ENCODE results near the gene DAB1.

The DAB1 gene

GRCh38 chr1:57423656-57424211 is at the start of gene DAB1:
Gene DAB1 (minus strand): TSS chr1:57424060. CDS start chr1:57291030, 133,030 bp downstream.
- DNase-seq (ENCODE audit: low read depth in 2 of 2) = no peak

GRCh38 chr1:57473448-57473847 is 49.6 kb upstream of the DAB1 start:
- DNase-seq (ENCODE audit: low read depth in 2 of 2) = no peak

DNA sequence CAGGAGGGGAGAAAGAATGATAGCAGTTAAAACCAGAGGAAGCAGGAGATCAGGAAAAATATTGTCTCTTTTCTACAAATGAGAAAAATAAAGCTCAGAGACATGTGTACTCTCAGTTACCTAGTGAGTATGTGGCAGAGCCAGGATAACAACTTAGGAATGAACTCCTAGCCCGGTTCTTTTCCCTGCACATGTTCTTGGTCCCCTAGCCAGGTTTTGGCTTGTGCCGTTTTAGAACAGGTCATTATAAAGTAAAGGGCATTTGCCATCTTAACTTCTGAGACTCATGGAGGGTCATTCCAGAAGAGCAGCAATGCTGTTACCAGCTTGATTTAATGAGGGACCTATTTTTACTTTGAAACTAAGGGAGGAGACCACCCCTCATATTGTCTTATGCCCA is 48.1 kb upstream of the DAB1 start:
- DNase-seq (ENCODE audit: low read depth in 2 of 2) = no peak

GRCh38 chr1:57470036-57470435 is 46.2 kb upstream of the DAB1 start:
- no peak for DNase-seq (ENCODE audit: low read depth in 2 of 2)

GRCh38 chr1:57468641-57469523 is 45.0 kb upstream of the DAB1 start:
- no peak for DNase-seq (ENCODE audit: low read depth in 2 of 2)

DNA sequence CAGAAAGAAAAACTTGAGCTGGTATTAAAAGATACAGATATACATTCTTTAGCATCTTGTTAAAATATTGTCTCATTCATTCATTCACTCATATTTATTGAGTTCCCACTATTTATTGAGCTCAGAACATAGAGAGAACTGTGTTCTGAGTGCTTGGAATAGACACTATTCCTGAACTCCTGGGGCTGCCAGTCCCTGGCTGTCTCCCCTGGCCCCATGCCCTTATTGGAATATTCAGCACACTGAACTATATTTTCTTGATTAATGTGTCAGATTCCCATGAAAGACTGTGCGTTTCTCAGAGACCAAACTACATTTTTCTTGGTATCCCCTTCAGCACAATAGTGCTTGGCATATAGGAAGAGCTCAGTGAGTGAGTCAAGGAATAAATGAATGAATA is 44.0 kb upstream of the DAB1 start:
- DNase-seq (ENCODE audit: low read depth in 2 of 2) = no peak

GRCh38 chr1:57464756-57465155 is 40.9 kb upstream of the DAB1 start:
- DNase-seq (ENCODE audit: low read depth in 2 of 2) = no peak

DNA sequence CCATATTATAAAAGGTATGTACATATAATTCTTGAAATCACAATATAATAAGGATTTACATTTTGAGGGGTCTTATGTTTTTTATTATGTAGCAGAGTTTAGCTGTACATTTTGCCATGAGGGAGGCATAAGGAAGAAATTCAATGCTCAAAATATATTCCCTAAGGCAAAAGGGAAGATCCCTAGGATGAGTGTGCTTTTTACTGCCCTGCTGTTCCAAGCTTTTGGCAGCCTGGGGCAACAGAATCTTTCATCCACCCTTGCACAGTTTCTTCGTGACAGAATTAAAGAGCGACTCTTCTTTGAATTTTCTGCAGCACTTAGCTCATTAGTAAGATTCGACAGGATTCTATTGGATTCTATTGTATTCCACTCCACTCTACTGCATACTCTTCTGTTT is 39.5 kb upstream of the DAB1 start:
- DNase-seq (ENCODE audit: low read depth in 2 of 2) = no peak

DNA sequence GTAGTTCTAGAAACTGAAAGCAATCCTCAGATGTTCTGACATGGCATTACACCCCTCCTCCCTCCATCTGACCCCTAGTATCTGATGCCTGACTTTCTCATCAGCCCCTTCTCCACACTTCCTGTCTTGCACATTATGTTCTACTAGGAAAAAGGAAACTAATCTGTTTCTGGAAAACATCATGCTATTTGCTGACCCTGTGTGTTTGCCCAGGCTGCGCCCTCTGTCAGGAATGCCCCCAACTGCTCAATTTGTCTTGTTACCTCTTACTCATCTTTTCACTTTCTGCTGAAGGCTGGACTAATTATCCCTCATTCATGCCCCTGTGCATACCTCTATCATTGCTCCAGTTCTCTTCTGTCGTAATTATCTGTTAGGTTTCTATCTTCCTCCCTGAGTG is 37.5 kb upstream of the DAB1 start:
- DNase-seq (ENCODE audit: low read depth in 2 of 2) = no peak

DNA sequence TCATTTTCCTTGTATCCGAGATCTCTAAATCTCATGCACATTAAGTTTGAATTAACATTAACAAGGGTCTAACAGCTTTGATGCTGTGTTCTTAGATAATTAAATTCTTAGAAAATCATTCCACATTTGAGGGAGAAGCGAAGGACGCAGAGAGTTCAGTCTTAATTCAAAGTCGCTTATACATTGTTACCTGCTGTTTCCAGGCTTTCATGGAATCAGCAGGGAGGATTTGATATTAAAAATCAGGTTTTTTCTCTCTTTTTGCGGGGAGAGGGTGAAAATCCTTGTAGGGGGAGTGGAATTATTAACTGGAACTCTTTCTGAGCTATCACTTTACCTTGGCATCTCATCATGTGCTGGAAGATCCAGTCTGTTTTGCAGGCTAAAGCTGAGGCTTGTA is 27.7 kb upstream of the DAB1 start:
- DNase-seq (ENCODE audit: low read depth in 2 of 2) = no peak

DNA sequence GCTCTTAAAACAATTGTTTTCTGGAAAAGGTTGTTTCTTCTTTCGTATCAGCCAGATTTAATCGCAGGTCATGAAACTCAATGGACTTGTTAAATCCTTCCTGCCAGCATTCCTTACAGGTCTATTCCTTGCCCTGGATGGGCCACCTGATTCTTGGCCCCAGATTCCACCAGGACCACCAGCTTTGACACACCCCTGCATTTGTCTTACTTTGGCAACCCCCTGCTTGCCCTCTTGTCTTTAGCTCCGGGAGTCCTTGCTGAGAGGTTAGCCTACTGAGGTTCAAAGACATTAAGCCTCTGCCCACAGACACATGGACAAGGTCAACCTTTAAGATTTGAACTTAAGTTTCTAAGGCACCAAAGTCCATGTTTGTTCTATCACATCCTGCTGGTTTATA is 27.1 kb upstream of the DAB1 start:
- DNase-seq (ENCODE audit: low read depth in 2 of 2) = no peak

- DNase-seq (ENCODE audit: low read depth in 2 of 2) = no peak
These were observed 23.7 kb upstream of the DAB1 start for GRCh38 chr1:57447551-57447950.

DNA sequence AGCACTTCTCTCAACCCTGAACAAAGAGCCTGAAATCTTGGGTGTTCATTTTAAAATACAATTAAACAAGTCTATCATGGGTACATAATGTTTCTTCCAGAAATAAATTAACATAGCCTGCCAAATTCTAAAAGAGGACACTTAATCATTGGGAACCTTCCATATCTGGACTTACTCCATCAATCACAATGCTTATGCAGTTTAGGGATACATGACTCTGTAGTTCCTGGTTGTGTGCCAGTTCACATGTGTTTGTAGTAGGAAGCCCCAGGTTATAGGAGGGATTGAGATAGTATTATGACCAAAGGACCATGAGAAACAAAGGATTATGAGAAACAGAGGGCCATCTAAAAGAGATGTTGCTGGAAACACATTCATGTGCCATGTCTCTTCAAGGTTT is 19.1 kb upstream of the DAB1 start:
- DNase-seq (ENCODE audit: low read depth in 2 of 2) = no peak

GRCh38 chr1:57440096-57440495 is 16.2 kb upstream of the DAB1 start:
- DNase-seq (ENCODE audit: low read depth in 2 of 2) = no peak

DNA sequence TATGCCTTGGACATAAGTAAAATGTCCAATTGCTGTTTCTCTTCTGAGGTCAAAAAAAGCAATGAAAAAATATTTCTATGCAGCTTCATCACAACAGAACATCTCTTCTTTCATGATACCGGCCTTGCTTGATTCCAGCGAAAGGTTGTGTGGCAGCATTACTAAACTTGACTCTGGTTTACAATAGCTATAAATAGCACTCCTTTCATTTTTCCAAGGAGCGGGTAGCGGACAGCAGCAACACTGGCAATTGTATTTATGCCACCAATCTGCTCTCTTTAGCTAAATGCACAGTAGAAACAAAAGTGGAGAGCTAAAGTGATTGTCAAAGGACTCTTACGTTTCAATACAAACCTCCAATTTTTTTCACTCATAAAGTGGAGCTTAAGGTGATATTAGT is 7.5 kb upstream of the DAB1 start:
- no peak for DNase-seq (ENCODE audit: low read depth in 2 of 2)

DNA sequence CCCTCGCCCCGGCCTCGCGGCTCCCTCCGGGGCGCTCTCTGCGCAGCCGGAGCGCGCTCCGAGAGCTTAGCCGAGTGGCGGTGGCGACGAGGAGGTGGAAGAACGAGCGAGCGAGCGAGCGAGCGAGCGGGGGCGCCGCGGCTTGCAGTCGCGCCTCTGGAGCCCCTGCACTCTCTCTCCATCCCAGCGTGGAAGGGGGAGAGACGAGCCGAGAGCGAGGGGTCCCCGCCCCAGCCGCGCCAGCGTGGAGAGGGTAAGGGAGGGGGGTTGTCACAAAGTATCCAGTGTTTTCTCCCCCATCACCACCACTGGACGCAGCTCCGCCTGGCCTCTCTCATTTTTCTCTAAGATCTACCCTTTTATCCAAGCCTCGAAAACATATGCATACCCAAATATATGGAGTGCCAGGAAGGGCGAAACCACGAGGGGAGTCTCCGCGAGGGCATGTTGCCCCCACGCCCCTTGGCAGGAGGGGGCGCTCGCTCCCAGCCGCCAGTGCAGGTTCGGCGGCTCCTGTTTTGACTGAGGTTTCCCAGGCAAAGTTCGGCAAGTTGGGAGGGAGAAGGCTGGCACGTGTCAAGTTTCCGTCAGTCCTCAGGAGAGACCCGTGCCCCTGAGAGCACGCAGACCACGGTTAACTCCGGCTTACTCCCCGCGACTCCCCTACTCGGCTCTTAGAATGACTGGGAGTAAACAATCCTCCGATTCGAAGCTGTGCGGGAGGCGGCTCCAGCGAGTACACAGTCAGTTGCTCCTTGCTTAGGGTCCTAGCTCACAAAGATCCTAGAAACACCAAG is 569 bp upstream of the DAB1 start:
- DNase-seq (ENCODE audit: low read depth in 2 of 2) = no peak

- no peak for DNase-seq (ENCODE audit: low read depth in 2 of 2)
These were observed 665 bp downstream of the DAB1 start for GRCh38 chr1:57423135-57423655.

- DNase-seq (ENCODE audit: low read depth in 2 of 2) = no peak
These were observed 1.4 kb downstream of the DAB1 start for GRCh38 chr1:57422271-57423134.

DNA sequence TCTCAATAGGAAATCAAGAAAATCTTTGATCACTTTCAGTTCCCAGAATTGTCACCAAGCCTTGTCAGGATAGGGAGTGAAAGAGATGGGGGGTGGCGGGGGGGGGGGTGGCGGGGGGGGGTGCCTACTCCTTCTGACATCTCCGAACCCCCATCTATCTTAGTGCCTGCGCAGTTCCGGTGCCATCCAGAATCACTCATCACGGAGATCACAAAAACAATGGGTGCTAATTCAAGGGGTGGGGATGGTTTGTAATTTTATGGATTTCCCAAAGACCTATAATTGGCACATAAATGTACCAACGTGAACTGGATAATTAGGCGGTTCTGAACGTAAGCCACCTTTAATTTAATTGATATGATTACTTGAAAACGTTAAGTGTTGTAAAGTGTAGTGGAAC is 2.1 kb downstream of the DAB1 start:
- no peak for DNase-seq (ENCODE audit: low read depth in 2 of 2)

DNA sequence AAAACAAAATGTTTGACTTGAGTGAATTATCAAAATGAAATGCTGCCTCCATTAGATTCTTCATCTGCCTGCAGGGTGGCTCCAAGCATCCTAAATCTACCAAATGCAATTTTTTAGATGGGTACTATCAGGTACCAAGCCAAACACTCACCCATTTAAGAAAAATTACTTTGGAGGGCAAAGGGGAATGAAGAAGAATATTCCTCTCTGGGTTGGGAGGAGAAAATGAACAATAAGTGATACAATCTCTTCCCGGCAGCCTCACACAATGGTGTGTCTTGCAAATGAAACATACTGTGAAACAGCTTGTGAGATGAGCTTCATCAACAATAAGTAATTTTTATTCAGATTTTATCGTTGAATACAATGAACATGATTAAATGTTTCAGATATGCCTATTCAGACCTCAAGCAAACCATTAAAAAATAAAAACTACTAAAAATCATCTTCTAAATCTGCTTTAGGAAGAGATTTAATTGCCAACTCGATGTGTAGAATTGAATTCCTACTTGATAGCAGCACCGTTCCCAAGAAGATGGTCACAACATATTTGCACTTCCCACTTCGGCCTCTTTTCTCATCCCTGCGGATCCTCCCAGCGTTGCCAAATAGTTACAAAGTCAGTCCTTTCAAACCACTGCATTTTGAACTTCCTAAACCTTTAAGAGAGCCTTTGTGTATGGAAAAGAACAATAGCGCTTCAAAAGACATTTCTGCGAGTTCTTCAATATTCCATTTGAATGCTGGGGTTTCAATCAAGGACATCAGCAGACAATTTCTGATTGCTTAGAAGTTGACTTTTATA is 2.7 kb downstream of the DAB1 start:
- DNase-seq (ENCODE audit: low read depth in 2 of 2) = no peak

DNA sequence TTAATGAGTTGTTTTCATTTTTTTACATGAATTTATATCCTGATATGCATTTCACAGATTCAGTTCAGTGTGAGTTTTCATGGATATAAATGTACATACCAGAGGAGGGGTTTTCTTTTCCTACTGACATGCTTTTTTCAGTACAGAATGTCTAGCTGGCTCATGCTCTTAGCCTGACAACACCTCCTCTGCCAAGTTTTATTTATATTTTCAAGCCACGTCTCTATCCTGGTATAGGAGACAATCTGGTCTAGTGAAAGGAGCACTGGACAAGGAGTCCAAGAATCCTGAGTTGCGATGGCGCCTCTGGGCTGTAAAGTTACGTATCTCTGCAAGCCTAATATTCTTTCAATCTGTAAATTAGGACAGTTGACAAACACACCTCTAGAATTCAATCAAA is 4.9 kb downstream of the DAB1 start:
- no peak for DNase-seq (ENCODE audit: low read depth in 2 of 2)
